CD8-positive, alpha-beta memory T cell (primary cell): ENCODE measurements around the gene CGB3. TPM values are rescaled to one million over a fixed set of nuclear protein-coding genes. Genes with fewer than 3 reads are reported as not detected.
"Not testable (repeated sequence)": the region's sequence is repeated elsewhere in the genome, so short reads cannot be mapped to it uniquely, and the experiment has no call there.

Experiments used
- CTCF ChIA-PET: fragments of 350-600 bp; sonication (Branson Sonifier 250); formaldehyde crosslinking; loops from one replicate; lab custom pipeline; 2021; ENCODE audit warnings: antibody characterized with exemption; lab: Charles Lee
- POLR2A ChIA-PET: fragments of 350-600 bp; sonication (Branson Sonifier 250); formaldehyde crosslinking; loops from one replicate; lab custom pipeline; 2021; ENCODE audit warnings: antibody characterized with exemption; lab: Charles Lee
- DNase-seq, 5 donors: peaks; one replicate each; pipeline versions ENCODE4 v3.0.0 to v3.0.0-alpha.2; 2020 to 2022; ENCODE audit warnings: mixed read lengths in 1 of 5
- H3K27ac ChIP-seq: one replicate; pipeline ENCODE4 v1.7.0; 2013; ENCODE audit warnings: low read depth, mild to moderate bottlenecking, low read length, moderate library complexity
- H3K27me3 ChIP-seq: 2 replicates; pipeline ENCODE4 v1.7.0; 2013; ENCODE audit warnings: low read length, mild to moderate bottlenecking; ENCODE audit not compliant: insufficient read depth, poor library complexity, severe bottlenecking
- H3K36me3 ChIP-seq: 2 replicates; pipeline ENCODE4 v1.7.0; 2013; ENCODE audit warnings: mild to moderate bottlenecking, low read length, moderate library complexity; ENCODE audit not compliant: insufficient read depth
- H3K4me1 ChIP-seq: 2 replicates; pipeline ENCODE4 v1.7.0; 2013; ENCODE audit warnings: mild to moderate bottlenecking, low read length, moderate library complexity; ENCODE audit not compliant: insufficient read depth
- H3K4me3 ChIP-seq: 2 replicates; pipeline ENCODE4 v1.7.0; 2013; ENCODE audit warnings: mild to moderate bottlenecking, low read length
- H3K9me3 ChIP-seq: 2 replicates; pipeline ENCODE4 v1.7.0; 2013; ENCODE audit warnings: mild to moderate bottlenecking, low read length
- H3K27ac Mint-ChIP-seq, 8 donors: one replicate each; pipeline ENCODE4 v1.8.0; 2020 to 2021; ENCODE audit warnings: mixed read lengths in 8 of 8, mild to moderate bottlenecking in 6 of 8, inconsistent platforms in 3 of 8, moderate library complexity in 3 of 8
- H3K27me3 Mint-ChIP-seq, 2 donors: one replicate each; pipeline ENCODE4 v1.8.0; 2020 to 2021; ENCODE audit warnings: mixed read lengths in 2 of 2, mild to moderate bottlenecking in 1 of 2, moderate library complexity in 1 of 2
- H3K36me3 Mint-ChIP-seq, 3 donors: one replicate each; pipeline ENCODE4 v1.8.0; 2020 to 2021; ENCODE audit warnings: mixed read lengths in 3 of 3, inconsistent platforms in 1 of 3, mild to moderate bottlenecking in 1 of 3
- H3K4me1 Mint-ChIP-seq, 3 donors: one replicate each; pipeline ENCODE4 v1.8.0; 2020 to 2021; ENCODE audit warnings: mixed read lengths in 3 of 3, inconsistent platforms in 1 of 3, mild to moderate bottlenecking in 1 of 3
- H3K4me3 Mint-ChIP-seq, 7 donors: one replicate each; pipeline ENCODE4 v1.8.0; 2020 to 2021; ENCODE audit warnings: mixed read lengths in 7 of 7, mild to moderate bottlenecking in 6 of 7, moderate library complexity in 4 of 7, inconsistent platforms in 2 of 7
- H3K9me3 Mint-ChIP-seq, 5 donors: one replicate each; pipeline ENCODE4 v1.8.0; 2020 to 2022; ENCODE audit warnings: mixed read lengths in 5 of 5, mild to moderate bottlenecking in 3 of 5, moderate library complexity in 2 of 5, inconsistent platforms in 1 of 5
- polyA plus RNA-seq: library from polyadenylated mRNA; unstranded; fragments of 300-500 nt; fragmentation: Illumina TruSeq; gene quantifications from one replicate; pipeline ENCODE4 v1.2.3, GENCODE V29; 2021
- total RNA-seq, 2 experiments: library from RNA; stranded (reverse); gene quantifications; one replicate each; pipeline ENCODE4 v1.2.3, GENCODE V29; 2021

The CGB3 gene
- total and polyA plus RNA-seq, 3 experiments from 2014 or later = not detected

GRCh38 chr19:49038557-49039276 lies 14.6 kb upstream of the CGB3 start:
- H3K27me3 Mint-ChIP-seq = peaks cover 0 to 10% of the 10 kb centered on the region in 2 donors
- H3K9me3 ChIP-seq, H3K27ac ChIP-seq, DNase-seq, H3K27me3 ChIP-seq, H3K36me3 ChIP-seq, CTCF ChIA-PET, POLR2A ChIA-PET, H3K4me1 Mint-ChIP-seq, H3K4me3 ChIP-seq, H3K36me3 Mint-ChIP-seq, H3K4me3 Mint-ChIP-seq, H3K4me1 ChIP-seq, H3K9me3 Mint-ChIP-seq, H3K27ac Mint-ChIP-seq: not testable (repeated sequence)

- DNase-seq, CTCF ChIA-PET, POLR2A ChIA-PET, H3K4me3 Mint-ChIP-seq, H3K4me1 Mint-ChIP-seq, H3K9me3 Mint-ChIP-seq, H3K27ac Mint-ChIP-seq, H3K4me1 ChIP-seq, H3K9me3 ChIP-seq, H3K27ac ChIP-seq, H3K36me3 ChIP-seq, H3K4me3 ChIP-seq, H3K27me3 ChIP-seq, H3K36me3 Mint-ChIP-seq: not testable (repeated sequence)
- H3K27me3 Mint-ChIP-seq = peaks cover 0 to 10% of the 10 kb centered on the region in 2 donors
Observed at GRCh38 chr19:49038111-49038510, 14.0 kb upstream of the CGB3 start.

- H3K4me3 ChIP-seq, H3K4me1 Mint-ChIP-seq, H3K36me3 ChIP-seq, H3K27ac Mint-ChIP-seq, H3K27ac ChIP-seq, CTCF ChIA-PET, H3K9me3 Mint-ChIP-seq, H3K9me3 ChIP-seq, H3K4me3 Mint-ChIP-seq, DNase-seq, H3K27me3 ChIP-seq, H3K36me3 Mint-ChIP-seq, H3K4me1 ChIP-seq, H3K27me3 Mint-ChIP-seq, POLR2A ChIA-PET: not testable (repeated sequence)
Observed at GRCh38 chr19:49036815-49037214, 12.7 kb upstream of the CGB3 start, which contains the start of gene CGB1. Gene CGB1 (minus strand): TSS chr19:49036895. CDS start chr19:49036711, 184 bp downstream.

- peak in 4 of 5 donors; percentile 39 to 57 (median 41) for DNase-seq
- H3K27me3 Mint-ChIP-seq = peaks cover 4 to 12% of the 10 kb centered on the region in 2 donors
- H3K9me3 Mint-ChIP-seq, H3K36me3 Mint-ChIP-seq, H3K27ac ChIP-seq, H3K4me1 Mint-ChIP-seq, H3K36me3 ChIP-seq, H3K4me1 ChIP-seq, H3K9me3 ChIP-seq, H3K27me3 ChIP-seq, H3K4me3 ChIP-seq, CTCF ChIA-PET: not testable (repeated sequence)
- peak within 1 kb of the TSS in 1 of 8 donors; percentile 16 for H3K27ac Mint-ChIP-seq
- H3K4me3 Mint-ChIP-seq = peak within 1 kb of the TSS in 2 of 7 donors; percentile 9 to 51
- POLR2A ChIA-PET = interaction anchor here (0.5 kb wide), 1 partner anchor 810 kb away, joined by 4 read pairs; no protein-coding TSS in a partner anchor
Observed at GRCh38 chr19:49031642-49032301, 7.6 kb upstream of the CGB3 start, which contains the start of gene CGB2. Gene CGB2 (plus strand): TSS chr19:49031890. CDS start chr19:49032096, 206 bp downstream.

- H3K4me3 ChIP-seq, POLR2A ChIA-PET, H3K27me3 Mint-ChIP-seq, H3K4me1 Mint-ChIP-seq, H3K9me3 ChIP-seq, H3K27ac ChIP-seq, H3K36me3 ChIP-seq, H3K36me3 Mint-ChIP-seq, H3K27me3 ChIP-seq, DNase-seq, H3K9me3 Mint-ChIP-seq, CTCF ChIA-PET, H3K4me3 Mint-ChIP-seq, H3K4me1 ChIP-seq, H3K27ac Mint-ChIP-seq: not testable (repeated sequence)
Observed at GRCh38 chr19:49030323-49030722, 6.2 kb upstream of the CGB3 start.

GRCh38 chr19:49029749-49030148 lies 5.6 kb upstream of the CGB3 start:
- H3K4me3 ChIP-seq, H3K27ac ChIP-seq, H3K4me3 Mint-ChIP-seq, H3K27me3 ChIP-seq, H3K4me1 Mint-ChIP-seq, DNase-seq, CTCF ChIA-PET, H3K9me3 ChIP-seq, H3K36me3 Mint-ChIP-seq, H3K27ac Mint-ChIP-seq, H3K9me3 Mint-ChIP-seq, H3K4me1 ChIP-seq, POLR2A ChIA-PET, H3K36me3 ChIP-seq, H3K27me3 Mint-ChIP-seq: not testable (repeated sequence)

- H3K4me3 ChIP-seq, H3K27me3 ChIP-seq, H3K4me1 ChIP-seq, H3K27me3 Mint-ChIP-seq, H3K27ac ChIP-seq, H3K36me3 ChIP-seq, CTCF ChIA-PET, H3K36me3 Mint-ChIP-seq, H3K4me1 Mint-ChIP-seq, POLR2A ChIA-PET, DNase-seq, H3K9me3 ChIP-seq, H3K4me3 Mint-ChIP-seq, H3K27ac Mint-ChIP-seq, H3K9me3 Mint-ChIP-seq: not testable (repeated sequence)
Observed at GRCh38 chr19:49028686-49029085, 4.6 kb upstream of the CGB3 start.

- H3K4me3 Mint-ChIP-seq, H3K27me3 ChIP-seq, H3K36me3 Mint-ChIP-seq, H3K4me1 ChIP-seq, DNase-seq, POLR2A ChIA-PET, H3K27me3 Mint-ChIP-seq, H3K9me3 ChIP-seq, H3K4me3 ChIP-seq, H3K36me3 ChIP-seq, H3K27ac ChIP-seq, H3K9me3 Mint-ChIP-seq, CTCF ChIA-PET: not testable (repeated sequence)
- Mint-ChIP-seq H3K4me1 (peaks cover 7 to 10% (median 8%) of the 10 kb centered on the region in 3 donors), H3K27ac (peak overlapping the region in 1 of 8 donors; percentile 16)
Observed at GRCh38 chr19:49025599-49025998, 1.5 kb upstream of the CGB3 start.
